Left lobe of liver (tissue), 2 donors: ENCODE data around the gene RANBP1. TPM values are rescaled to one million over a fixed set of nuclear protein-coding genes. Genes with fewer than 3 reads are reported as not detected.

Experiments used
- ATAC-seq: fragments of 200-7000 bp; cut with Tn5 transposase; one replicate; pipeline ENCODE4 v1.9.1; 2020; ENCODE audit warnings: mild to moderate bottlenecking, moderate library complexity
- DNase-seq: peaks from one replicate; pipeline ENCODE4 v3.0.0-alpha.2; 2020; ENCODE audit warnings: low spot score
- total RNA-seq: library from RNA; stranded (reverse); gene quantifications from one replicate; pipeline ENCODE4 v1.2.1, GENCODE V29; 2021
- donor health status: DM: no; HTN: no; CAD: no; lungs with moderate emphysema.
- donor health status: DM: no; HTN: yes; CAD: no.

Gene RANBP1
- total RNA-seq, 1 donor from 2014 or later = 47.0 TPM

DNA sequence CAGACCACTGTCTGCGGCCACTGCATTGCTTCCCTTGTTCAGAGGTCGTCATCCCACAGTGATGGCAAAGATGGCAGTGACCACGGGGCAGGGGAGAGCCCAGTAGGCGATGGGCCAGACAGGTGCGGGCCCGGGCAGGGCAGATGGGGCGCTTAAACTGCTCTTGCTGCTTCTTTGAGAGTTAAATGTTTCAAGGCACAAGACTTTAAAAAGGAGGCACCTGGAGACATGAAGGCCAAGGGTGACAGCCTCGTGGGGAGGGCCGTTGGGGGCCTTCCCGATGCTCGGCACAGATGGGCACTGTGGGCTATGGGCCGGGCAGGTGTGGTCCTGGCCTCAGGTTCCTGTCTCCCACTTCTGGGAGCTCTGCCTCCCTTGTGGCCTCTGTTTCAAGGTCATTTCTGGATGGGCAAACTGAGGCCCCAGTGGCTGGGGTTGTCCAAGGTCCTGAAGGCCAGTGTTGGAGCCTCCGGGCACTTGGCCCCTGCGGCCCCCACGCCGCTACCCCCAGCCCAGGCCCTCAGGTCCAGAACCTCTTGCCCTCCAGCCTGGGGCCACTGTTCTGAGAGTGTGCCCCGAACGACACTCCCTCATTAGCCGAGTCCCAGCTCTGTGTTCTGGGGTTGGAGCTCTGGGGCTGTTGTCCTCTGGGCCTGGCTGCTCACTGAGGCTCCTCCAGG, 51.9 kb downstream of the RANBP1 start:
- DNase-seq (no peak), ATAC-seq (no peak)

DNA sequence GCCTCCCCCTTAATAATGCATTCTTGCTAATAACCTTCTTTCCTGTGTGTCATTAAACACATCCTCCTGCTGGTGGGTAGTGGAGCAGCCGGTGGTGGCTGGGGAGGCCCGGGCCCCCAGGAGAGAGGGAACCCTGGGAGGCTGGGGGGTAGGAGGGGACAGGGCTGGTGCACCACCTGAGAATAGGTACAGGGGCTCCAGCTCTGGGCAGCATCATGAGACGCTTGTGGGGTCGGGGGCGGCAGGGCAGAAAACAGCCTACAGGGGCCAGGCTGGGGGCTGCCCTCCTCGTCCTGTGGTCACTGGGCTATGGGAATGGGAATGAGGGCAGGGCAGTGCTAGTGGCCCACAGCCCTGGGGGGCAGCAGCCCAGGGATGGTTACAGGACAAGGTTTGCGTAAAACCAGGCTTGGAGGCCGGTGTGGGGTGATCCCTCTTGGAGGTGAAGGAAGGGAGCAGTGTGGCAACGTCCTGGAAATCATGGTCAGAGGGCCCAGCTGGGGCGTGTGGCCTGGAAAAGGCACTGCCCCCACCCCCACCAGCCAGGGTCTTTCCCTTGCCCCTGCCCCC, 53.4 kb downstream of the RANBP1 start:
- ATAC-seq (no peak), DNase-seq (no peak)

DNA sequence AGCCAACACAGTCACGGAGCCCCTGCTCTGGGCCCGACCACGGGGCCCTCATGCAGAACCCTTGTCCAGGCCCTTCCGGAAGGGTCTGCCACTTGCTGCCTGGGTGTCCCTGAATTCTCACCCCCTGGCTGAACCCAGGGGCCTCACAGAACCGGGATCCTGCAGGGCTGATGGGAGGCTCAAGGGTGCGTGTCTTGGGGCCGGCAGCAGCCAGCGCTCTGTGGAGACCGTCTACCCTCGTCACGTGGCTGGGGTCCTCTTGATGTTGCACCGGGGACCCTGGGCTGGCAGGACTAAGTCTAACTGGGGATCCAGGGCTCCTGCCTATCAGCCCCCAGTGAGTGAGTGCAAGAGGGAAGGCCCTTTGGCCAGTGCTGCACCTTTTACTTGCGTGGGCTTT, 54.3 kb downstream of the RANBP1 start:
- no peak for DNase-seq

DNA sequence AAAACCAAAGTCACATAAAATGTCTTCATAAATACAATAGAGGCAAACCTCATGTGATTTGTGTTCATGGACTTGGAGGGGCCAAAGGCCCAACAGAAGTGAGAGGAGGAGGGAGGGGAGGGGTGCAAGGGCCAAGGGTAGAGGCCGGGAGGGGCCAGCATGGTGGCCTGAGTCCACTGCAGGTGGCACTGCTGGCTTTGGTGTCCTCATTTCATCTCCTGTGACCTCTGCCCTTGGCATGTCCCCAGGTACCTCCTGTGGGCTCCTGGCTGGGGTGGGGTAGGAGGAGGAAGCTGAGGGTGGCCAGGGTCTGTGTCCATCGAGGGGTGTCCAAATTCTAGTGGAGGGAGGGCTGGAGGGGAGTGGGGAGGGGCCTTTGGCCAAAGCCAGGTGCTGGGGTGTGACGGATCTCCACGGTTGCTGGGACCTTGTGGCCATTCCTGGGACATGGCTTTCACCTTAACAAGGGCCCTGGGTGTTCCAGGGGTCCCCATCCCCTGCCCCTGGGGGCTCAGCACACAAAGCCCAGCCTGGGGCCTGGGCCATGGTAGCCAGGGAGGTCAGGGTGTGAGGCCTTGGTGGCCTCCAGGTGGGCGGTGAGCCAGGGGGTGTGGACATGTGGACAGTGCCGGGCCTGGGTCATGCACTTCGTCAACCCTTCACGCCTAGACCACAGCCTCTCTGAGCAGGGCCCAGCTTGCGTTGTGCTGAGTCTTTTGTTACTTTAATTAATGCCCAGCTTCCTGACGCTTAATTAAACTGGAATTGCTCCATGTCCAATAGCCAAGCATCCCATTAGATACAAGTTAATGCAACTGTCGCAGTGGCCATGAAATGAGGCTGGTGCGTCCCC, 55.6 kb downstream of the RANBP1 start:
- peak; percentile 65 for ATAC-seq

More for the DNA sequence above, 54.3 kb downstream of the RANBP1 start:
- ATAC-seq = no peak

DNA sequence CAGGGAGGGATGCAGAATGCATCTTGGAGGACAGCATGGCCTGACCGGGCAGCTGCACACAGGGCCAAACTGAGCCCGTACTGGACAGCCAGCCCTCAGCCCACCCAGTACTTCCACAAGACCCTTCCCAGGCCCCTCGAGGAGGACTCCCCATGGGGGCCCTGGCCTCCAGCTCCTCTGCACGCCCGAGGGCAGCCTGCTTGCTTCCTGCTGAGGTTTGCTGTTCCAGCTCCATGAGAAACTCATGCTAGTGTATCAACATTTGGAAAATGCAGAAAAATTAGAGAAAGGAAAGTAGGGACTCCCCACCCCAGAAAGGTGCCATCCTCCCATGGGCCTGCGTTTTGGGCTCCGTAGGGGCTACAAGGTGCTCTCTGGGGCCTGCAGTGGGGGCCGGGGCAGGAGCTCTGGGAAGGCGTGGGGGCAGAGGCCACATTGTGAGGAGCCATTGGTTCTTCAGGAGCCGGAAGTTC, 56.3 kb downstream of the RANBP1 start:
- DNase-seq = no peak
- ATAC-seq = no peak

More for the DNA sequence above, 55.6 kb downstream of the RANBP1 start:
- DNase-seq = no peak

DNA sequence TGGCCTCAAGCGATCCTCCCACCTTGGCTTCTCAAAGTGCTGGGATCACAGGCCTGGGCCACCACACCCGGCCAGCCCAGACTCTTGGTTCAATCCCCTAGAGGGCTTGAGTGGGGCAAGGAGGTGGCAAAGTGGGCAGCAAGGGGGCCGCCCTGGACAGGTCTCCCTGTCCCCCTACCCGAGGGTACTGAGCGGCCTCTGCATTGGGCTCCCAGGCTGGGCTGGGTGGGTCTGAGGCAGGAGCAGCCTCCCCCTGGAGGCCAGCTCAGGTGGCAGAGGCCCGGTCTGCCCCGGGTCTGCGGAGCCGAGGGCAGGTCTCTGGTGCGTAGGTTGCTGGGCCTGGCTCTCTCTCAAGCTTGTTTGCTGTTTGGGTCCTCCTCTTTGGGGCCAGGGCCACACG, 57.3 kb downstream of the RANBP1 start:
- DNase-seq (no peak), ATAC-seq (peak; percentile 27)

DNA sequence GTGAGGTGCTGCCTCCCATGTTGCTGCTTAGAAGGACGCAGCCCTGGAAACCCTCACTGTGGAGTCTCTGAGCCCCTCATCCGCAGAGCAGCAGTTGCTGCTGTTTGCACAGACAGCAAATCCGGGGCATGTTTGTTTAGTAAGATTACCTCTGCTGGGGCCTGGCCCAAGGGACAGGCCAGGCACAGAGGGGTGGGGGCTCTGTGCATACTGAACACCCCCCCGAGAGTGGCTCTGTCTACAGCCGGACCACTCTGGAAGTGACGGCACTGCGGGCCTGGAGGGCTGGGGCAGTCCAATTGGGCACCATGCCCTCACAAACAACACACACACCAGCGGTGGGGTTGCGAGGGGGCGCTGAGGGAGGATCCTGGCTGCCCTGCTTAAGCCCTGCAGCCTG, 57.9 kb downstream of the RANBP1 start:
- DNase-seq (no peak), ATAC-seq (peak; percentile 54)

DNA sequence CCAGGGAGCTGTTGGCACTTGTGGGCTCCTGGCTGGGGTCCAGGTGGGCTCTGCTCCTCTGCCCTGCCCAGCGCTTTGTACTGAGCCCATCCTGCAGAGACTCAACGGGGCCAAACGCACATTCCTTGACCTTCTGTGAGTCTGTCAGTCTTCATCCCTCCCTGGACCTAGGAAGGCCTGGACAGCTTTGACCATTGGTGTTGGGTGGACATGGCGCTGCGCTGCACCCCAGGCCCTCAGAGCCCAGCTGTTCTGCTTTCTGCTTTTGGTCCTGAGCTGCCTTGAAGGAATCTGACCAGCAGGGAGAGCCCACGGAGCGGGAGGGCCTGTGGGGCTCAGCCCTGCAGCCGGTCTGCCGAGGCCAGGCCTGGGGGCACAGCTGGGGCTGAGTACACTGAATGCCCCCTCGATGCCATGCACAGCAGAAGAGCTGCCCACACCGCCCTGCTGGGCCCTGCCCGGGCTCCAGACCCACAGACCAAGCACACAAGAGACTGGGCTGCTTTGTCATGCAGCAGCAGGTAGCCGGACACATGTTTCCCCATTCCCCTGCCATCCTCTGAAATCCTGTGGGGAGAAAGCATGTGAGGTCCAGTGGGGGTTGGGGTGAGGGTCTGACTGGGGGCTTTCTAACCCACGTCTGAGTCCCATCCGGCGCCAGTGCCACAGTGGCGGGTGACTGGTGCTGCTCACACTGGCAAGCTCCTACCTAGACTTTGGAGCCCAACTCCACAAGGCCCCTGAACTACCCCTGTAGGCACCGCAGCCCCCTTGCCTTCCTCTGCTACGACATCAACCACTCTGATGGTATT, 59.1 kb downstream of the RANBP1 start:
- ATAC-seq (peak; percentile 62), DNase-seq (no peak)

DNA sequence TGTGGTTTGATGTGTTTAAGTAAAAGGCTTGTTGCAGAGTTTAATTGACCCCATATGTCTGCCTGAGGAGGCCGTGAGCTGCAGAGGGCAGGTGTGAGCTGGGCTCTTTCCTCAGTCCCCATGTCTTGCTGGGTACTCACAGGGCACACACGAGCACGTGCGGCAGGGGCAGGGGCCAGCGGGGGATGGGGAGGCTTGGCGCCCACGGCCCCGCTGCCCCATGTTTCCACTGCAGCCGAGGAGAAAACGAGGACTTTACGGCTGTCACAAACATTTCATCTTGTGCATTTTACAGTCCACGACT, 59.6 kb downstream of the RANBP1 start:
- DNase-seq (no peak), ATAC-seq (peak; percentile 40)

DNA sequence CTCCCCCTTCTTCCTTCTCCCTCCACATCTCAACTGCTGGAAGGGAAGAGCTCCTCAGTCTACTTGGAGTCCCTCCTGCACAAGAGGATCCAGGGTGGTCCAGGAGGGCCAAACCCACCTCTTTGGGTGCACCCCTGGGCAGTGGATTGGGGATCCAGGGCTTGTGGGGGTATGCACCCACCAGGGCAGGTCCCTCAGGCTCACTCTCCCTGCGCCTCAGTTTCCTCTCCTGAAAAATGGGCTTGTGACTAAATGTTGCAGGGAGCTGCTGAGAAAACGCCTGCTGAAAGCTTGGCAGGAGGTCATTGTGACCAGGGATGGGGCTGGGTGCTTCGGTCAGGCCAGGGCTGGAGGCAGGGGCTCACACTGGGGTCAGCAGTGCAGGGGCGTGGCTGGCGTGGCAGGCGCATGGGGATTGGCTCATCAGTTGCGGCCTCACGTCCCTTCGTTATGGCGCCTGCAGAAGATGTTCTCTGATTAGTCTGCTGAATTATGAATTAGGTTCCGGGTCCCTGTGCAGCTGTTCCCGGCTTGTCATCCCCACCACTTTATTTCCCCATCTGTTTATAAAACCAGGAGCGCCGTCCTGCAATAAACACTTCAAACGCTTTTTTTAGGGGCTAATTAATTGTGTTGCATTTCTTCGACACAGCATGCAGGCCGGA, 60.6 kb downstream of the RANBP1 start:
- ATAC-seq (no peak), DNase-seq (no peak)

Other genes with a start within 250 kb of the RANBP1 start
- gene COMT, start 174.3 kb upstream of the RANBP1 start, total RNA-seq = 145 TPM
- 44.6 TPM for gene TXNRD2, start 174.3 kb upstream of the RANBP1 start, total RNA-seq
- 18.7 TPM for gene ARVCF, start 99.3 kb upstream of the RANBP1 start, total RNA-seq
- 12.5 TPM for gene TANGO2, start 95.0 kb upstream of the RANBP1 start, total RNA-seq
- gene DGCR8, start 35.9 kb upstream of the RANBP1 start, total RNA-seq = 26.9 TPM
- gene TRMT2A, start 1.1 kb downstream of the RANBP1 start, total RNA-seq = 36.7 TPM
- gene ZDHHC8, start 15.7 kb downstream of the RANBP1 start, total RNA-seq = 37.3 TPM
- gene CCDC188, start 35.0 kb downstream of the RANBP1 start, total RNA-seq = not detected
- 10.9 TPM for gene RTN4R, start 152.2 kb downstream of the RANBP1 start, total RNA-seq
- 60.2 TPM for gene DGCR6L, start 204.0 kb downstream of the RANBP1 start, total RNA-seq